Neural cell (in vitro differentiated cells): ENCODE data around the gene HECW1. TPM values are rescaled to one million over a fixed set of nuclear protein-coding genes. Genes with fewer than 3 reads are reported as not detected.

ENCODE experiments used
- H2AFZ ChIP-seq: fragments of 200-600, 300-800 bp; sonication (generic), shearing (Covaris generic); 2 replicates; pipeline ENCODE4 v1.6.0; 2014; ENCODE audit warnings: low read depth, mild to moderate bottlenecking, antibody characterized with exemption, low read length, moderate library complexity
- H3F3A ChIP-seq: fragments of 200-600 bp; shearing (Covaris generic); 2 replicates; pipeline ENCODE4 v1.6.1; 2016; ENCODE audit warnings: mild to moderate bottlenecking, moderate library complexity, mixed read lengths, antibody characterized with exemption, low read length; ENCODE audit not compliant: insufficient read depth, poor library complexity, severe bottlenecking
- H3K27ac ChIP-seq: fragments of 200-600, 300-800 bp; sonication (generic), shearing (Covaris generic); 2 replicates; pipeline ENCODE4 v1.5.1; 2014; ENCODE audit warnings: mild to moderate bottlenecking, low read length, moderate library complexity
- H3K27me3 ChIP-seq: fragments of 300-800, 200-600 bp; sonication (generic), shearing (Covaris generic); 2 replicates; pipeline ENCODE4 v1.6.0; 2014; ENCODE audit warnings: mild to moderate bottlenecking, low read depth, low read length, moderate library complexity; ENCODE audit not compliant: insufficient read depth
- H3K36me3 ChIP-seq: fragments of 300-800, 200-600 bp; sonication (generic), shearing (Covaris generic); 2 replicates; pipeline ENCODE4 v1.5.1; 2014; ENCODE audit warnings: mild to moderate bottlenecking, antibody characterized with exemption, low read length, moderate library complexity; ENCODE audit not compliant: insufficient read depth
- H3K4me2 ChIP-seq: fragments of 300-800, 200-600 bp; sonication (generic), shearing (Covaris generic); 2 replicates; pipeline ENCODE4 v1.6.0; 2014; ENCODE audit warnings: mild to moderate bottlenecking, low read length
- H3K4me3 ChIP-seq: fragments of 300-800, 200-600 bp; sonication (generic), shearing (Covaris generic); 2 replicates; pipeline ENCODE4 v1.5.1; 2014; ENCODE audit warnings: mild to moderate bottlenecking, low read length, moderate library complexity
- H3K79me2 ChIP-seq: fragments of 200-600 bp; shearing (Covaris generic); replicated peaks from 2 replicates; pipeline ENCODE4 v1.6.0; 2014; ENCODE audit warnings: mild to moderate bottlenecking, low read length, moderate library complexity; ENCODE audit not compliant: insufficient read depth
- H3K9ac ChIP-seq: fragments of 300-800, 200-600 bp; sonication (generic), shearing (Covaris generic); 2 replicates; pipeline ENCODE4 v1.6.1; 2016; ENCODE audit warnings: mild to moderate bottlenecking, low read length, mixed read lengths
- H3K9me2 ChIP-seq: fragments of 200-600 bp; shearing (Covaris generic); 2 replicates; pipeline ENCODE4 v1.6.1; 2016; ENCODE audit warnings: mild to moderate bottlenecking, low read length, mixed read lengths; ENCODE audit not compliant: insufficient read depth
- H3K9me3 ChIP-seq: fragments of 200-600, 300-800 bp; sonication (generic), shearing (Covaris generic); 2 replicates; pipeline ENCODE4 v1.6.1; 2016; ENCODE audit warnings: mild to moderate bottlenecking, mixed run types, low read length, moderate library complexity, mixed read lengths
- H4K20me1 ChIP-seq: fragments of 200-600 bp; shearing (Covaris generic); 2 replicates; pipeline ENCODE4 v1.6.1; 2016; ENCODE audit warnings: mild to moderate bottlenecking, mixed run types; ENCODE audit not compliant: insufficient read depth
- CTCF ChIP-seq: fragments of 450-650 bp; IDR thresholded peaks from 2 replicates; pipeline ENCODE4 v1.5.1; 2014; ENCODE audit warnings: antibody characterized with exemption, mild to moderate bottlenecking, moderate library complexity; ENCODE audit not compliant: poor library complexity, severe bottlenecking
- EP300 ChIP-seq: fragments of 450-650 bp; conservative IDR thresholded peaks from 2 replicates; pipeline ENCODE4 v1.6.1; 2014; ENCODE audit warnings: antibody characterized with exemption, mild to moderate bottlenecking, moderate library complexity; ENCODE audit not compliant: poor library complexity, severe bottlenecking
- EZH2 ChIP-seq: fragments of 200-600, 300-800 bp; shearing (Covaris generic), sonication (generic); IDR thresholded peaks from 2 replicates; pipeline ENCODE4 v1.6.1; 2014; ENCODE audit warnings: antibody characterized with exemption, low read length, borderline replicate concordance, mild to moderate bottlenecking; ENCODE audit not compliant: insufficient read depth, poor library complexity, severe bottlenecking
- MXI1 ChIP-seq: fragments of 450-650 bp; conservative IDR thresholded peaks from 2 replicates; pipeline ENCODE4 v1.6.1; 2014; ENCODE audit warnings: antibody characterized with exemption, mild to moderate bottlenecking; ENCODE audit not compliant: poor library complexity, severe bottlenecking
- POLR2AphosphoS5 ChIP-seq: IDR thresholded peaks from 2 replicates; pipeline ENCODE4 v1.6.1; 2012
- RAD21 ChIP-seq: fragments of 450-650 bp; conservative IDR thresholded peaks from 2 replicates; pipeline ENCODE4 v1.6.1; 2014; ENCODE audit warnings: antibody characterized with exemption, mild to moderate bottlenecking, moderate library complexity
- SMC3 ChIP-seq: fragments of 450-650 bp; conservative IDR thresholded peaks from 2 replicates; pipeline ENCODE4 v1.6.1; 2014; ENCODE audit warnings: antibody characterized with exemption, mild to moderate bottlenecking, moderate library complexity; ENCODE audit not compliant: poor library complexity
- TAF1 ChIP-seq: IDR thresholded peaks from 2 replicates; pipeline ENCODE4 v1.6.1; 2012; ENCODE audit warnings: low read depth
- polyA plus RNA-seq: library from polyadenylated mRNA; depleted of rRNA; stranded (reverse); fragments of >200 nt; gene quantifications from 2 replicates; pipeline ENCODE4 v1.2.3, GENCODE V29; 2014
- TF ChIP-seq, protein P1 (sequence below): IDR thresholded peaks from 2 replicates; pipeline ENCODE4 v1.6.1; 2012; ENCODE audit warnings: borderline replicate concordance

The HECW1 gene
- polyA plus RNA-seq, 1 donor from 2014 or later = 13.8 TPM

DNA sequence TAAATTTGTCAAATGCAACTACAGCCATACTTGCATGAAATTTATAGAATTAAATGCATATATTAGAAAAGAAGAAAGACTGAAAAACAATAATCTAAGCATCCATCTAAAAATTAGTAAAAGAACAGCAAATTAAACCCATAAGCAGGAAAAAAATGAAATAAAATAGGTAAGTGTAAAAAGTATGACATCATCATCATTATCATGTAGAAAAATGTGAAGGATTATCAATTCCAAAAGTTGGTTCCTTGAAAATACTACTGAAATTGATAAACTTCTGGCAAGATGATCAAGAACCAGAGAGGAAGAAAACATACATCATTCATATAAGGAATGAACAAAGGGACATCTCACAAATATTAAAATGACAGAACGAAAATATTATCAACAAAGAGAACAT lies 19.6 kb upstream of the HECW1 start:
- H3K27me3 ChIP-seq = no peaks in the 10 kb centered on the region
- H3K36me3 ChIP-seq = no peaks in the 10 kb centered on the region
- no peak for TF ChIP-seq EZH2
- no peak for TF ChIP-seq RAD21
- no peak for TF ChIP-seq POLR2AphosphoS5
- no peak for TF ChIP-seq SMC3
- no peak for TF ChIP-seq EP300
- TF ChIP-seq CTCF = no peak
- TF ChIP-seq, protein P1, sequence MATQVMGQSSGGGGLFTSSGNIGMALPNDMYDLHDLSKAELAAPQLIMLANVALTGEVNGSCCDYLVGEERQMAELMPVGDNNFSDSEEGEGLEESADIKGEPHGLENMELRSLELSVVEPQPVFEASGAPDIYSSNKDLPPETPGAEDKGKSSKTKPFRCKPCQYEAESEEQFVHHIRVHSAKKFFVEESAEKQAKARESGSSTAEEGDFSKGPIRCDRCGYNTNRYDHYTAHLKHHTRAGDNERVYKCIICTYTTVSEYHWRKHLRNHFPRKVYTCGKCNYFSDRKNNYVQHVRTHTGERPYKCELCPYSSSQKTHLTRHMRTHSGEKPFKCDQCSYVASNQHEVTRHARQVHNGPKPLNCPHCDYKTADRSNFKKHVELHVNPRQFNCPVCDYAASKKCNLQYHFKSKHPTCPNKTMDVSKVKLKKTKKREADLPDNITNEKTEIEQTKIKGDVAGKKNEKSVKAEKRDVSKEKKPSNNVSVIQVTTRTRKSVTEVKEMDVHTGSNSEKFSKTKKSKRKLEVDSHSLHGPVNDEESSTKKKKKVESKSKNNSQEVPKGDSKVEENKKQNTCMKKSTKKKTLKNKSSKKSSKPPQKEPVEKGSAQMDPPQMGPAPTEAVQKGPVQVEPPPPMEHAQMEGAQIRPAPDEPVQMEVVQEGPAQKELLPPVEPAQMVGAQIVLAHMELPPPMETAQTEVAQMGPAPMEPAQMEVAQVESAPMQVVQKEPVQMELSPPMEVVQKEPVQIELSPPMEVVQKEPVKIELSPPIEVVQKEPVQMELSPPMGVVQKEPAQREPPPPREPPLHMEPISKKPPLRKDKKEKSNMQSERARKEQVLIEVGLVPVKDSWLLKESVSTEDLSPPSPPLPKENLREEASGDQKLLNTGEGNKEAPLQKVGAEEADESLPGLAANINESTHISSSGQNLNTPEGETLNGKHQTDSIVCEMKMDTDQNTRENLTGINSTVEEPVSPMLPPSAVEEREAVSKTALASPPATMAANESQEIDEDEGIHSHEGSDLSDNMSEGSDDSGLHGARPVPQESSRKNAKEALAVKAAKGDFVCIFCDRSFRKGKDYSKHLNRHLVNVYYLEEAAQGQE = no peak
- TF ChIP-seq TAF1 = no peak
- TF ChIP-seq MXI1 = no peak
- no peak overlapping the region for H3K27ac ChIP-seq
- no peaks in the 10 kb centered on the region for H3F3A ChIP-seq
- no peak overlapping the region for H2AFZ ChIP-seq
- H3K79me2 ChIP-seq = no peaks in the 10 kb centered on the region
- H3K4me3 ChIP-seq = no peak overlapping the region
- H4K20me1 ChIP-seq = no peaks in the 10 kb centered on the region
- H3K9me3 ChIP-seq = no peaks in the 10 kb centered on the region
- no peak overlapping the region for H3K9ac ChIP-seq
- H3K4me2 ChIP-seq = no peak overlapping the region
- H3K9me2 ChIP-seq = no peaks in the 10 kb centered on the region

- no peak overlapping the region for H3K27ac ChIP-seq
- TF ChIP-seq EP300 (no peak), MXI1 (no peak), EZH2 (no peak), SMC3 (no peak), RAD21 (no peak), POLR2AphosphoS5 (no peak), TAF1 (no peak), CTCF (no peak)
- TF ChIP-seq, protein P1 = no peak
- H3K9me2 ChIP-seq = no peaks in the 10 kb centered on the region
- H3K27me3 ChIP-seq = no peaks in the 10 kb centered on the region
- H3K9me3 ChIP-seq = no peaks in the 10 kb centered on the region
- no peak overlapping the region for H3K4me2 ChIP-seq
- H3K79me2 ChIP-seq = no peaks in the 10 kb centered on the region
- H4K20me1 ChIP-seq = no peaks in the 10 kb centered on the region
- H2AFZ ChIP-seq = no peak overlapping the region
- no peak overlapping the region for H3K9ac ChIP-seq
- no peaks in the 10 kb centered on the region for H3F3A ChIP-seq
- no peaks in the 10 kb centered on the region for H3K36me3 ChIP-seq
- no peak overlapping the region for H3K4me3 ChIP-seq
These were observed 15.6 kb upstream of the HECW1 start for GRCh38 chr7:43096875-43097274.
